Fibroblast of peridontal ligament (primary cell): ENCODE measurements around the gene FRMPD2.
"Not testable (repeated sequence)": the region's sequence is repeated elsewhere in the genome, so short reads cannot be mapped to it uniquely, and the experiment has no call there.

Experiments used
- DNase-seq: peaks from one replicate; pipeline ENCODE4 v3.0.0-alpha.2; 2010; ENCODE audit errors: extremely low read depth

FRMPD2 gene

DNA sequence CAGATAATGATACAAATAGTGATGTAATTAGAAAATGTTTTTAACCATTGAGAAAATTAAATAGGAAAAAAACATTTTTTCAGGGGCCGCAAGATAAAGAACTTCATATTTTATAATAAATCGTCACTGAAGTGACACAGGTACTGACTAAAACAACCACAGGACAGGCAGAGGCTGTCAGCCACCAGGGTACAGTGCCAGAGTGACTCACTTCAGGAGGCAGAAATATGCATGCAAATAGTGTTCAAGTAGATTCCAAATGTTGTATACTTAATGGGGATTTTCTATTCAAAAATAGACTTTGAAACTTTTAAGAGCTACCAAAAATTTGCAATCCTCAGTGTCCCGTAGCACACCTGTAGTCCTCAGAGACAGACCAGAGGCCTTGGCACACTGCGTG, 68.6 kb downstream of the FRMPD2 start:
- no peak for DNase-seq

DNA sequence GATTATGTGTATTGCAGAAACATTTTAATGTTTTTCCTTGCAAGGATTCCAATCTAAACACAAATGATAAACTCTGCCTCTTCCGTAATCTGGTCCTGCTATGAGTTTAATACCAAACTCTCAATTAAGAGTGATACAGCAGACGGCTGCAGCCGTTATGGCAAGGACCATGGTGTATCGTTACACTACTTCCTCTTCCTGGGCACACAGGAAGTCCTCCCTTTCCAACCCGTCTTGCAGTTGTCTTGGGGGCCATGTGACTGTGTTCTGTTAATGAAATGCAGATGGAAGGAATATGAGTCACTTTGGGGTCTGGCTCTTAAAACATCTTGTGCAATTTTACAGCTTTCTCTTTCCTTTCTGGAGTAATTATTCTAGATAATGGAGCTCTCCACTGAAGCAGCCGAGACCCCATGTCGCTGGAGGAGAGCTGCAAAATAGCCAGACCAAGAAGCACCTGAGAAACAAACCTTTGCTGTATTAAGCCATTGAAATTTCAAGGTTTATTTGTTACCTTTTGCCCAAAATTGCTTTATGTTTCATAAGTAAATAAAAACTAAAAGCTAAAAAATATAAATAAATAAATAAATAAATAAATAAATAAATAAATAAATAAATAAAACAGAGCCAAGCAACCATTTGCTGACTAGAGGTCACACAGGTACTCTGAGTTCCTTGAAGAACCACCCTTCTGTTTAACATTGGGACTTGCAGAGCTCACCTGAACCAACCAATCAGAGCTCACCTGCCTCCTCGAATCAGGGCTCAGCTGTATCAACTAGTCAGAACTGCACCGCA, 74.7 kb downstream of the FRMPD2 start:
- DNase-seq: peak; percentile 87

DNA sequence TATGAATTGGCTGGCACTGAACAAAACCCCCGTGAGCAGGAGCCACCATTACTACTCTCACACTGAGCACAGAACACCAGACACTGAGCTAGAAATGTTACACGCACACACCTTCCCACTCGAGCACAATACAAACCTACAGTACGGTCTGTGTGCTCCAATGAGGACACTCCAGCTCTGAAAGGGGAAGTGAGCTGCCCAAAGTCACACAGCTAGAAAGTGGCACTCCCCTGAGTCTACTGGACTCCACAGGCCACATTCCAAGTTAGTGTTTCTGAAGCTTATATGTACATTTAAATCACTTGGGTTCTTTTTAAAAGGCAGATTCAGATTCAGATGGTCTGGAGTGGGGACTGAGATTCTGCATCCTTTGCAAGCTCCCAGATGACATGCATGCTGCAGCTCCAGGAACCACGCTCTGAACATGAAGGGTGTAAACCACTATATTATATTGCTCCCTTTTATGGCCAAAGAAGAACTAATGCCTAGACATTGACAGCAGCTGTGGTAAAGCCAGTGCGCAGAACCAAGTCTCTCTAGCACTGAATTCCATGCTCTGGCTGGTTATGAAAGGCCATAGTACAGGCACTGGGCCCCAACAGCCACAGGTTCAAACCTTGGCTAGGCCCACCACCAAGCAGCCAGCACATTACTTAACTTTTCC, 77.1 kb downstream of the FRMPD2 start:
- no peak for DNase-seq

DNA sequence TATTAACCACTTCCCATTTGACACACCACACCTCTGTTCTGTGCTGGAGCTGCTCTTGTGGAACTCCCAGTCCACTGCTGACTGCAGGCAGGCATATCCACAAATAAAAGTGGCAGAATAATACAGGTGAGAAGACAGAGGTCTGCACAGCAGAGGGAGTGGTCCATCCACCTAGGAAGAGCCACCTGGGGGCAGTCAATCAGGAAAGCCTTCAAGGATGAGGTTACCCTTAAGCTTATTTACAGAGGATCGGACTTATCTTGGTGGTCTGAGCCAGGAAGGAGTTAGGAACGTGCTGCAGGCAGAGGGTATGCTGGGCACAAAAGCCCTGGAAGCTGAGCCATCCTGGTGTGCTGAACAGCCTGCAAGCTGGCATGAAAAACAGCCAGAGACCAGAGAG, 78.7 kb downstream of the FRMPD2 start:
- no peak for DNase-seq

DNA sequence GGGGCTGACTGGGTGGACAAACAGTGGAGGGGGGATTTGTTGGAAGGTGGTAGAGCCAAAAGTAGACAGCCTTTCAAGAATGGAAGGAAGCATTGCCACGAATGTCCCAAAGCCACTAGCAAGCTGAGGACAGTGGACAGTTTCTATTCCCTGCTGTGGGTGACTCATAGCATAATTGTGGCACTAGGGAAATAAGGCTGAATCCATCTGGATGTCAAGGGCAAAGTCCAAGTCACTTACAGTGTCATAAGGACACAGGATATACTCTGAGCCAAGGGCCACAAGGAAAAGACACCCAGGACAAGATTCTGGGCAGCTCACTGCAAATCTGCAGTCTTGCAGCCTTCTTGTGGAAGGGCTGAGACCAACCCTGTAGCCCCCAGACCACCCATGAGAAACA, 79.7 kb downstream of the FRMPD2 start:
- DNase-seq: no peak

DNA sequence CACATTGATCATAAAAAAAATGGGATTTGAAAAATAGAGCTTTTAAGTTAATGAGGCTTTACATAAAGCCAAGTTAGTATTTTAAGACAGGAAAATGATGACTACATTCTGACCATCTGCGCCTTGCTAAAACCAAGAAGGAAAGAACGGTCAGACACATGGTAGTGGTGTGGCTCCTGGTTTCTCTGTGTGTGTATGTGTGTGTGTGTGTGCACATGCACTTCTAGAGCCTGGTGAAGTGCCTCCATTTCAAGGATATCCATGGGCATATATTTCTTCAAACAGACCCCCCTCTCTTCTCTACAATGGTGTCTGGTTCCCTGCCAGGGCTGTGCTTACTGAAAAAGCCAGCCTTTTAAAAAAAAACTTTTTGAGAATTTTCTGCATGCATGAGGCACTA, 80.9 kb downstream of the FRMPD2 start:
- DNase-seq: no peak

DNA sequence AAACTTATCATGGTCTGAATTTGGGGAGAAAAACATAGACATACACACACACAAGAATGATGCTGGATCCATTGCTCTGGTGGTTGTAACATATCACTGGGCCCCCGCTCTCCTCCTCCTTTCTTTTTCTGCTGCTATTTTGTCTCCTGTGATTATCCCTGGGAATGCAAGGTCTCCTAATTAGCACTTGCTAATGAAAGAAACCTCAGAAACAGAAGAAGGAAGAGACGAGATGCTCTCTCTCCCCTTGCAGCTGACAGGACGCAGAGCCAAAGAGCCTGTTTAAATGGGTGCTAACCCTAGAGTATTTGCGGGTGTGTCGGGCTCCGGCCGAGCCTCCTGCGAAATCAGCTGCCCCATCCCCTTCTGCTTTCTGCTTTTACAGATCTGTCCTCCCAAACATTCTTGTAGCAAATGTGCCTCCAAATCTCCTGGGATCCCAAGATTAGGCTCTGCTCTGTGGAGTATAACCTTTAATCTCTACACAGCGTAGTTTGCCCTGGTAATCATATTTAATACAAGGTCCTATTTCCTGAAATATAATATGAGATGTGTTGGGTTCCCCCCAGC, 81.5 kb downstream of the FRMPD2 start:
- no peak for DNase-seq

DNA sequence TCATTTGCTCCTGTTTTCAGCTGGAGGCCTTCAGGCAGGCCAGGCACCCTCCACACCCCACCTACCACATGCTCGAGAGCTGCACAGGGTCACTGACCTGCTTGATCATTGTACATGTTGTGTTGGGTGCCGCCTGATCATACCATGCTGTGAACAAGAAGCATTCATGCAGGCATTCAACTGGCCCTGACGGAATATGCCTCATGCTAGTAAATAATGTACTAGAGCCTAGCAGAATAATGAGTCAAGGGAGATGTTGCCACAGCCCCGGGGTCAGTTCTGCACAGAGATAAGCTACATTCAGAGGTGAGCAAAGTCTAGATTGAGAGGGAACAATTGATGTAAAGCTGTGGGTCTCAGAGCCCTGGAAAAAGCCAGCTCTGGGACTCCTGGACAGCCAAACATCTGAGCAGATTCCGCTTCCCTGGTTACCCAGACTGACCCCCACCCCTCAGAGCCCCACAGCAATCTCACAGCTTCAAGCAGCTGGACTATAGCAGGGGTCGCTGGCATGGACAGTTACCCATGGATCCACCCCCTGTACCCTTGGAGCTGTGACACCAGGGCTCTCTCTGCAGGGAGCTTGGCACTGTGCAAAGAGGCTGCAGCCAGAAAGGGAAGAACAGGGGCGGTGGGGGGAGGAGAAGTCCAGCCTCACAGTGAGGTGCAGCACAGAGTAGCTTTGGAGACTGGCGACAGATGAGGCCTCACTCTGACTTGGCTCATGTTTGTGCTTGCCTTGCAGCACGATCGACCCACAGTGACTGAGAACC, 86.6 kb downstream of the FRMPD2 start:
- no peak for DNase-seq

DNA sequence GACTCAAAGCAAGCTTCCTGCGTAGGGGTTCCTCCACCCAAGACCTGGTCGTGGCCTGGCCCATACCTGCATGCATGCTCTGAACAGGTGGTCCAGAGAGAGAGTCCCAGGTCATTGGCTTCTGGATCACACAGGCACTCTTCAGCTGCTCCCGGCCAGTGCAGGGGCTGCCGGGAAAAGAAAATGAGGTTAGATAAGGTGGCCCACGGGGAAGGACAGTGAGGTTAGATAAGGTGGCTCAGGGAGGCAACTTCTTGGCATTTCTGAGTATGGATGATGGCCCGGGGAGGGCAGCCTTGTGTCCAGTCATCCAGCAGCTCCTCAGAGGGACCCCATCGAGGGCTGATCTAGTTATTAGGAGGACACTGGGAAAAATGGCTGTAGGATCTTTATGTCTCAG, 87.4 kb downstream of the FRMPD2 start:
- no peak for DNase-seq

DNA sequence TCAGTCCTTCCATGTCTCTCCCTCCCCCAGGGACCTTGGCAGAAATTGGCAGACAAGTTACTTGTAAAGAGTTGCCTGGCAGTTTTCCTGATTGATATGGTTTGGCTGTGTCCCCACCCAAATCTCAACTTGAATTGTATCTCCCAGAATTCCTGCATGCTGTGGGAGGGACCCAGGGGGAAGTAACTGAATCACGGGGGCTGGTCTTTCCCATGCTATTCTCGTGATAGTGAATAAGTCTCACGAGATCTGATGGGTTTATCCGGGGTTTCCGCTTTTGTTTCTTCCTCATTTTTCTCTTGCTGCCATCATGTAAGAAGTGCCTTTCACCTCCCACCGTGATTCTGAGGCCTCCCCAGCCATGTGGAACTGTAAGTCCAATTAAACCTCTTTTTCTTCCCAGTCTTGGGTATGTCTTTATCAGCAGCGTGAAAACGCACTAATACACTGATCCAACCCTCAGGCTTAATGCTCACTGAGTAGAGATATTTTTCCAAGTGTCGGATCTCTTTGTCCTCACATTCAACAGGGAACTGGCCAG, 88.2 kb downstream of the FRMPD2 start:
- not testable (repeated sequence) for DNase-seq

DNA sequence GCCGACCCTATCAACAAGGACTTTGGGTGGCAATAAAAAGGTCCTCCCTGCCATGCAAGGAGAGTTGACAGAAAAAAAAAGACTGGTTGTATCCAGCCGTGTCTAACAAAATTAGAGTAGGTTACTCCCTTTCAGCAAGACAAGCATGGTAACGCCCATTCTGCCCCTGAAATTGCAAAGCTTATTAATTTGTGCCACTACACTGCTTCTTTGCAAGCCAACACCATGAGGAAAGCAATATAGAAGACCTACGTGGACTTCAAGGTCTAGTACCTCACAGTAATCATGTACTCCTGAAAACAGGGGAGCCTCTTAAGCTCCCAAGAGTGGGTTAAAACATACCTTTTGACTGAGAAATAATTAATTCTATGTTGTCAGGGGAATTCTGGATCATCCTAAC, 90.3 kb downstream of the FRMPD2 start:
- DNase-seq: no peak

DNA sequence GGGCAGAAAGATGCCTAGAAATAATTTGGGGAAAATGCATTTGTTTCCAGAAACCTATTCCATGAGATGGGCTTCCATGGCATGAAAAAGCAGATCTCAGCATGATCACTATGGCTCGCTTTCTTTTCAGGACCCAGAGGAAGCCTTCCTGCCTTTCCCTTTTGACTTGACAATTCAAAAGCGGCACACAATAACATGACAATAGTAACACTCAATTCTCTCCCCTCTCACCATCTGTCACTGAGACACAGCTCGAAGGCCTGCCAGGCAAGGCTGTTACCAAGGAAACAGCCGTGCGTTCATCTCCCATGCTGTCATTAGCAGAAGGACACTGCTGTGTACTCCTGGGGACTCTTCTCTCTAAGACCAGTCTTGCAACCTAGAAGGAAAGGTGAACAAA, 101.8 kb downstream of the FRMPD2 start:
- not testable (repeated sequence) for DNase-seq

DNA sequence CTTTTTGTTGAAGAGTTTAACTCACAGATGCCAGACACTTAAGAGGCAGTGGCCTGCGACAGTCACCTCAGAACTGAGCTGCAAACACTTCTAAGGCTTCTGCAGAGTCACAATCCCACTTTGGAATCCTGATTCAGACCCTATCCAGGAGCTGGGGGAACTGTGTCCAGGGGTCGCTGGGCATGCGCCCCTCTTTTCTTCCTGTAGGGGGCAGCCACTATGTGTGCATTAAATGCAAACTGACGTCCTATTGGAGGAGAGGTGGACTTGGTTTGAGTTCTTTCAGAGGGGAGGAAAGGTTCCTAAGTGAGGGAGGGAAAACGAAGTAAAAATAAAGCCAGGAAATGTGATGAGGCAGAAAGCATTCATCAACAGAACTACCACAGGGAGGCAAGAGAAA, 113.8 kb downstream of the FRMPD2 start:
- not testable (repeated sequence) for DNase-seq

DNA sequence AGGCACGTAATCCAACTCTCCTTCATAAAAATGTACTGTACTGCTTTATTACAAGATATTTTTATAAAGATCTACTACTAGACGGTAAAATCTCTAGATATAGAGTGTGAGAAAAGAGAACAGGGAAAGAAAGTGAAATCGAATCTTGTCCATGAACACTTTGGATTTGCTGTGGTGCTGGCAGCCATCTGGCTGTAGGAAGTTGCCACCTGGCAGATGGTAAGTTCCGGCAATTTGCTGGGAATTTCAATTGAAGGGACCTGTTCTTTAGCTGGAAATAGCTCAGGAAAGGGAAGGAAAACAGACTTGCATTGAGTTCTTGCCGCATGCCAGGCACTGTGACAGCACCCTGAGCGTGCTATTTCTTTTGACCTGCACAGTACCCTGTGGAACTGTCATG, 114.3 kb downstream of the FRMPD2 start:
- DNase-seq: not testable (repeated sequence)

DNA sequence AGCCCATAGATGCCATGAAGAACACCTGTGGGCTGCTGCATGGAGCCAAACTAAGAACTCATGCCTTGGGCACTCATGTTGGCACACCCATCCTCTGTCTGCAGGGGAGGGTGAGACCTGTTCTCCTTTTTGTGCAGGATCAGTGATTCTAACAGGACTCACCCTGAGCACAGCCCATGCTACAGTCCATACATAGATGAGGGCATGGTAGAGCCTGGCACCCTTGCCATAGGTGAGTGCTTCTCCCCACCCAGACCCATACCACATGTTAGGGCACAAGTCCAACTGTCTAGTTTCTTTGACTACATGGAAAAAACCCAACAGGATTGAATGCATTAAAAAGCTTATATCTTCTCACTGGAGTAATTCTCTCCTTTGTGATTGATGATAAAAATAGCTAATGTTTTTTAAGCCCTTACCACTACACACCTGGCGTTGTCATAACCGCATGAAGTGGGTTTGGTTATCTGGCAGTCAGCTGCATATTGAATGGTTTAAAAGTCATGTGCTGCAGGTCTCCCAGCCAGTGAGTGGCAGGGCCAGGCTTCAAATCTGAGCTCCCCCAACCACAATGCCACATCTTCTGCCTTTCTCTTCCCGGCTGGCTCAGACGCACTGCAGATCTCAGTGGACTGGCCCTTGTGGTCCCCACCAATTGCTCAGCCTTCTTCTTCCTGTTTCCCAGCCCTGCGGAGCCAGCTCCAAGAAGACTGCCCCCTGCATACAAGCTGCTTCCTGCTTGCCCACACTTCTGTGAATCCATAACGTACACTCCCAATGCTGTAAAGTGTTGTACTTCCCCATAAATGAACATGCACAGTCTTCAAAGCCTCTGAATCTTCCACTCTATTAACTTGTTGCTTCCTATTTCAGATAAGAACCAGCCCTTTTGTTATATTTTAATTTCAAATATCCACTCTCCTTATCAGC, 120.0 kb downstream of the FRMPD2 start:
- DNase-seq: not testable (repeated sequence)

DNA sequence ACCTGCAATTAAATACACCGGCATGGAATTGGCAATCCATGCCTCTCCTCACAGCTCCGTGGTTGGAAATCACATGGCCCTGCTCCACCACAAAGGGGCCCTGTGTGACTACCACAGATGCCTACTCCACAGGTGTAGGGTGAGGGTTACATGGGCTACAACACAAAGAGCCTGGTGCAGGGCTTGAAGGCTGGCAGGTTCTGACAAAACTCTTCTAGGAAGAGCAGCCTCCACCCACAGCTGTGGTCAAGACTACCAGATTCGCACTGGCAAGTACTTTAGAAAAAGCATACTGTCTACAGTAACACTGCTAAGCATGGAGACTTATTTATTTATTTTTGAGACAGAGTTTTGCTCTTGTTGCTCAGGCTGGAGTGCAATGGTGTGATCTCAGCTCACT, 126.9 kb downstream of the FRMPD2 start:
- not testable (repeated sequence) for DNase-seq

DNA sequence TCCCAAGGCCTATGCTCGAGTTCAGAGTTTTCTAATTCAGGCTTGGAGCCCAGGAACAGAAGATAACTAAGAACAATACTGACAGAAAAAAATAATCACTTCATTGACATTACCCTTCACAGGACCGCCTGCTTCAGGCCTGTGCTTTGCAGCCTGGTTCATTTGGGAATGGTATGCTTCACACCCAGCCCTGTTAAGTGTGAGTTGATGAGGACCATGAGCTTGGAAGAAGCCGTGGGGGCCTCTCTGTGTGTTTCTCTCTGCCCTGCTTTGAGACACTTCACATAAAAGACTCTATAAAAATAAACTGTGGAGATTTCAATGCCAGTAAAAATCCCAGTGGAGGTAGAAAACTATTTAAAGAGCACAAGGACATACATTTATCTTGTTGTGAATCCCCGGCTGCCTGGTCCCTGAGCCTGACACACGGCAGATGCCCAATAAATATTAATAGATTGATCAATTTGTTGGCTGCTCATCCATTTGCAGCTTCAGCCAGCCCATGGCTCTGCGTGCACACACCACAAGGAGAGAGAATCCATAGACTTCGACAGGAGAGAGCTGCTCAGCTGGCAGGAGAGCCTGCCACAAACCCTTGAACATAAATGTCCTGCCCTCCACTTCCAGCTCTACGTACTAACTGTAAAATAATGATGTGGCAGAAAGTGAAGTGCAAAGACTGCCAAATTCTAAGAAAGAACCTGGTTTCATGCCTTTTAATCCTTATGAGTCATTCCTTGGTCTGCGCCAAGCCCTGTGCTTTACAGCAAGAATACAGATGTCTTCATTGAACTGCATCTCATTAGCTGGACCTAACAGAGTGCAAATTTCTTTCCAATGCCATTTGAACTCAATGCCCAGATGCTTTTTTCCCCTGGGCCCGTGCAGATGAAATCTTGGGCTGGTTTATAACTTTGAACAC, 130.5 kb downstream of the FRMPD2 start:
- DNase-seq: not testable (repeated sequence)

DNA sequence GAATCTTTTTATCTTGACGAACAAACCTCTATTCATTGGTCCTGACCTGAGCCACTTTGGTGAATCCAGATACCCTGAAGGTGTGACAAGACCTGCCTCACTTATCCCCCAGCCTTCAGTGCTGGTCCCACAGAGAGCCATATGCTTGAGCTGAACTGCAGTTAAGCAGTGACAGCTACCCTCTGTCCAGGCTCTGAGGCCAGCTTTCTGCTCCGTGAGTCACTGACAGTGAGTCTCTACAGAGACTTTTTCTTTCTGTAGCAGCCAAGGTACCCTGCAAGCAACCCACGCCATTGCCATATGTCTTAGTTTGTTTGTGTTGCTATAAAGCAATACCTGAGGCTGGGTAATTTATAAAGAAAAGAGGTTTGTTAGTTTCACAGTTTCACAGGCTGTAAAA, 133.5 kb downstream of the FRMPD2 start:
- DNase-seq: not testable (repeated sequence)

DNA sequence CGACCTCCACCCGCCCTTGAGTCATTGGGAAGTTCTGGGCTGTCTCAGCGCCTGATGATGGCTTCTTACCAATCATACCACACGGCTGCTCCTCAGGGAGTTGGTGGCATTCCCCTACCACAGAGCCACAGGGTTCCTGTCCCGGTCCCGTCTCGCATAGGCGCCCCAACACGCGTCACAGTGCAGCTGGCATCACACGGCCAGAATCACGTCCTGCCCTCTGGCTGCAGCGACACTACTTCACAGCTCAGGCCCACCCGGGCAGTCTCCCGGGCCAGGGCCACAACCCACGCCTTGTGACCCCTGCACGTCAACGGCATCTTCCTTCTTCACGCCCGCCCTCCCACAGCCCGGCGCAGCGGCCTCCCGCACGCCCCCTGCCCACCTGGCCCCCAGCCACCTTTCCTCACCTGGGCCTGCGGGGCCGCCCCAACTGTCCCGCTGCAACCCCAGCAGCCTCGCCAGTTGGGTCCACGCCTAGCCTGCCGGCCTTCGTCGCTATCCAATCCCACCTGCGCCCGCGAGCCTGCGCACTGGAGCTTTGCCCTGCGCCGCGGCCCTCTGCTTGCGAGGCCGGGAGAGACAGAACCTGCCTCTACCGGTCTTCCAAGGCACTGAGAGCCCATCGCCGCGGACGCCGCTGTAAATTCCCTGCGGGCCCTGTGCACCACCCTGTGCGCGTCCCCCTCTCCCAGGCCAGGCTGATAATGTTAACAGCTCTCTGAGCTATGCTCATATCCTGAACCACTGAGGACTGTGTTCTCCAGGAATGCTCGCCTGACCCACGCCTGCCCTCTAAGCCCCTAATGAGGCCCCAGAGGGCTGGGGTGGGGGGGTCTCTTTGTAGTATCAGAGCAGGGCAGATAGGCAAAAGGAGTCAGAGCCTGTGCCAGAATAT, 134.3 kb downstream of the FRMPD2 start:
- not testable (repeated sequence) for DNase-seq
